Right atrium auricular region (tissue), 2 donors: ENCODE data around the gene CROCC2. TPM values are rescaled to one million over a fixed set of nuclear protein-coding genes. Genes with fewer than 3 reads are reported as not detected.

Experiments used
- DNase-seq: peaks from one replicate; pipeline ENCODE4 v3.0.0-alpha.2; 2019; ENCODE audit warnings: low spot score
- H3K27ac ChIP-seq, 2 donors: fragments of 200-600 bp; sonication (generic); 1 replicate in 1 of 2; 2 replicates in 1 of 2; pipeline ENCODE4 v1.5.1; 2016 to 2019
- H3K27me3 ChIP-seq, 2 donors: fragments of 200-600 bp; sonication (generic); one replicate each; pipeline versions ENCODE4 v1.5.1 to v1.6.0; 2017 to 2019
- H3K36me3 ChIP-seq: fragments of 200-600 bp; sonication (generic); one replicate; pipeline ENCODE4 v1.5.1; 2016
- H3K4me1 ChIP-seq, 2 donors: fragments of 200-600 bp; sonication (generic); one replicate each; pipeline versions ENCODE4 v1.5.1 to v1.6.0; 2017 to 2019
- H3K4me3 ChIP-seq, 2 donors: fragments of 200-600 bp; sonication (generic); 1 replicate in 1 of 2; 2 replicates in 1 of 2; pipeline ENCODE4 v1.5.1; 2017 to 2019; ENCODE audit warnings: mild to moderate bottlenecking in 1 of 2, moderate library complexity in 1 of 2
- H3K9me3 ChIP-seq, 2 donors: fragments of 200-600 bp; sonication (generic); one replicate each; pipeline ENCODE4 v1.5.1; 2019
- total RNA-seq, 2 donors: library from RNA; depleted of rRNA; stranded (reverse); fragments of >200 nt; gene quantifications; one replicate each; pipeline ENCODE4 v1.1.0, GENCODE V29; 2016
- TF ChIP-seq, protein P1 (sequence below), 2 donors: fragments of 200-600 bp; sonication (generic); IDR thresholded peaks; one replicate each; pipeline ENCODE4 v1.5.1; 2019; ENCODE audit warnings: antibody characterized with exemption in 2 of 2

CROCC2 gene
- total RNA-seq, 2 donors from 2014 or later: not detected

DNA sequence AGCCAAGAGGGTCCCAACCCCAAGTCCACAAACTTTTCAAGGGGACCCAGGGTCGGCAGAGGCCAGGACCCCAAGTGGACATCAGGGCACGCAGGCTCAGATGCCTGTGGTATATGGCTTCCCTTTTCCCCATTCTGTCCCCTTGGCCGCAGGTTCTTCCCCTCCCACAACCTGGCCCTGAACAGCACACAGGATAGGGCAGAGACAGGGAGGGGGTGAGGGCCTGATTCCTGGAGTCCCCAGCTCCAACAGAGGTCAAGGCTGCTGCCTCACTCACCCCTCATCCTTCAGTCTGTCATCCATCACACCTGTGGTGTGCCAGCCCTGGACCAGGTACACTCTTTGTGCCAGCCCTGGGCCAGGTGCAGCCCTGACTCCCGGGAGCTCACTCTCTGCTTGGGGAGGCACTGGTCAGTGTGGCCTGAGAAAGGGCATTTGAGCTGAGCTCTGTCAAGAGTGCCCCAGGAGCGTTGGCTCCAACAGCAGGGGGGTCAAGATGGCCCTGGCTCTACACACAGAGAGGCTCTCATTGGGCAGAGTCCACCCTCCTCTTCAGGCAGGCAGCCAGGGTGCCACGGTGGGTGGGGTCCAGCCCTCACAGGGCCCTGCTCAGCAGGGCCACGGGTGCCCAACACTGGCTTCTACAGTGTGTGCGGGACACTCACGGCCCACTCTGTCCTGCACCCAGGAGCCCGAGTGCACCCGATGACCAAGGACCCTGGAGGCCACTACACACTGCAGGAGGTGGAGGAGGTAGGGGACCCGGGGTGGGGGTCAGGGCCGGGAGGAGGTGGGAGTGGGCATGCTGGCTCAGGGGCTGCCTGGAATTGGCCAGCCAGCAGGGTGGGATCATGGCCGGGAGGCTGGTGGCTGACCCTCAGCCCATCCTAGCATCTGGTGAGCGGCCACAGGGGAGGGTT is 35.9 kb upstream of the CROCC2 start:
- TF ChIP-seq, protein P1, sequence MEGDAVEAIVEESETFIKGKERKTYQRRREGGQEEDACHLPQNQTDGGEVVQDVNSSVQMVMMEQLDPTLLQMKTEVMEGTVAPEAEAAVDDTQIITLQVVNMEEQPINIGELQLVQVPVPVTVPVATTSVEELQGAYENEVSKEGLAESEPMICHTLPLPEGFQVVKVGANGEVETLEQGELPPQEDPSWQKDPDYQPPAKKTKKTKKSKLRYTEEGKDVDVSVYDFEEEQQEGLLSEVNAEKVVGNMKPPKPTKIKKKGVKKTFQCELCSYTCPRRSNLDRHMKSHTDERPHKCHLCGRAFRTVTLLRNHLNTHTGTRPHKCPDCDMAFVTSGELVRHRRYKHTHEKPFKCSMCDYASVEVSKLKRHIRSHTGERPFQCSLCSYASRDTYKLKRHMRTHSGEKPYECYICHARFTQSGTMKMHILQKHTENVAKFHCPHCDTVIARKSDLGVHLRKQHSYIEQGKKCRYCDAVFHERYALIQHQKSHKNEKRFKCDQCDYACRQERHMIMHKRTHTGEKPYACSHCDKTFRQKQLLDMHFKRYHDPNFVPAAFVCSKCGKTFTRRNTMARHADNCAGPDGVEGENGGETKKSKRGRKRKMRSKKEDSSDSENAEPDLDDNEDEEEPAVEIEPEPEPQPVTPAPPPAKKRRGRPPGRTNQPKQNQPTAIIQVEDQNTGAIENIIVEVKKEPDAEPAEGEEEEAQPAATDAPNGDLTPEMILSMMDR (IDR thresholded peaks at IDR 0.05): no peak
- H3K27me3 ChIP-seq: no peaks in the 10 kb centered on the region
- H3K4me1 ChIP-seq: no peaks in the 10 kb centered on the region
- H3K36me3 ChIP-seq: no peaks in the 10 kb centered on the region
- no peak overlapping the region for H3K4me3 ChIP-seq
- no peak for DNase-seq
- no peaks in the 10 kb centered on the region for H3K9me3 ChIP-seq
- H3K27ac ChIP-seq: no peak overlapping the region

DNA sequence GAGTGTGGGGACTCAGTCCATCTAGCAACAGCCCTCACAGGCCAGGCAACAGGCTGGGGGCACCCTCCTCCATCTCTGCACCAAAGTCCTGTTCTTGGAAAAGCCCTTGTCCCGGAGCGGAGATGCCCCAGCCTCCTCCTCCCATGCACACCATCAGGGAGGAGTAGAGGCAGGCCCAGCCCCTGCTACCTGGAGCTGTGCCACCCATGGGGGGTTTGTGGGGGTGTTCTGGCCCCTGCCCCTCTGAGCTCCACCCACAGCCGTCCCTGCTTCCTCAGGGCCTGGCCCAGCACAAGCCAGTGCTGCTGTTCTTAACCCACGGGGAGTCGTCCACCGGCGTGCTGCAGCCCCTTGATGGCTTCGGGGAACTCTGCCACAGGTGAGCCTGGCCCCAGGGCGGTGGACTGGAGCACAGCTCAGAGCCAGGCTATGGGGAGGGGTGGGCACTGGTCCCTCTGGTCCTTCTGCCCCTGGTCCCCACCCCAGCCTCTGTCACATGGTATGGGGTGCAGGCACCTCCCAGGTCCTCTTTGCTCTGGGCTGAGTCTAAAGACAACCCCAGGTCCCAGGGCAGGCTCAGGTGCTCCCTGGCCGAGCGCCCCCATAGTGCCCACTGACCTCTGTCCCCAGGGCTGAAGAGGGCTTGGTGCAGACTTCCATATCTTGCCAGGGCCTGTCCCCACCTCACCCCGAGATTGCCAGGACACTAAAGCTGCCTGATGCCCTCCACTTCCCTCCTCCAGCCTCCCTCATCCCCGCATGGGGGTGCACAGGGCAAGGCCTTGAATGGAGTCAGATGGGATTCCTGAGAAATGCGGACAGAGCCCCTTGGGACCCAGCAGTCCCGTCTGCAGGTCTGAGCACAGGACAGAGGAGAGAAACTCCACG is 34.8 kb upstream of the CROCC2 start:
- H3K36me3 ChIP-seq: no peaks in the 10 kb centered on the region
- DNase-seq: no peak
- H3K27me3 ChIP-seq: no peaks in the 10 kb centered on the region
- TF ChIP-seq, protein P1 (IDR thresholded peaks at IDR 0.05): no peak
- no peak overlapping the region for H3K4me3 ChIP-seq
- H3K9me3 ChIP-seq: no peaks in the 10 kb centered on the region
- no peak overlapping the region for H3K27ac ChIP-seq
- no peaks in the 10 kb centered on the region for H3K4me1 ChIP-seq

DNA sequence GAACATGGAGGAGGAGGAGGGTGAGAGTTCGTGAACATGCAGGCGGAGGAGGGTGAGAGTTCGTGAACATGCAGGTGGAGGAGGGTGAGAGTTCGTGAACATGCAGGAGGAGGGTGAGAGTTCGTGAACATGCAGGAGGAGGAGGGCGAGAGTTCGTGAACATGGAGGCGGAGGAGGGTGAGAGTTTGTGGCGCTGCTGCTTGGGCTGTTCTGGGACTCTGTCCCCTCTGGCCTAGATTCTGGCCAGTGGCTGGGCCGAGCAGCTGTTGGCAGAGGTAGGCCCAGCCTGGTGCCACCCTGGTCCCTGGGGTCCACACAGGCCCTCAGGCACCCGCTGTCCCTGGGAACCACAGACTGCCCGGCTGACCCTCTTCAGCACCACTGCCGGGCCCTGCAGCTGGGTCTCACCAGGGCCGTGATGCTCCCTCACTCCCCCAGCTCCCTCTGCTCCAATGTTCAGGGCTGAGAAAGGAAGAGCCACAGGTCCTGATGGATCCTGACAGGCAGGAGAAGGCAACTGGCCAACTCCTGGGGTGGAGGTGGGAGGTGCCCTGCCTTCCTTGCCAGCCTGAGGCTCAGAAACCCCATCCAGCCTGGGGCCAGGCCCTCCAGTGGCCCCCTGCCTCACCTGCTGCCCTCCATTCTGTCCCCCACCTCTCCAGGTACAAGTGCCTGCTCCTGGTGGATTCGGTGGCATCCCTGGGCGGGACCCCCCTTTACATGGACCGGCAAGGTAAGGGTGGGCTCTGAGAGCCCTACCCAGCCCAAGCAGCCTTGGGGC is 33.6 kb upstream of the CROCC2 start:
- Histone ChIP-seq H3K9me3 (no peaks in the 10 kb centered on the region), H3K4me1 (no peaks in the 10 kb centered on the region), H3K4me3 (no peak overlapping the region), H3K36me3 (no peaks in the 10 kb centered on the region), H3K27ac (no peak overlapping the region), H3K27me3 (no peaks in the 10 kb centered on the region)
- TF ChIP-seq, protein P1 (IDR thresholded peaks at IDR 0.05): no peak
- no peak for DNase-seq

DNA sequence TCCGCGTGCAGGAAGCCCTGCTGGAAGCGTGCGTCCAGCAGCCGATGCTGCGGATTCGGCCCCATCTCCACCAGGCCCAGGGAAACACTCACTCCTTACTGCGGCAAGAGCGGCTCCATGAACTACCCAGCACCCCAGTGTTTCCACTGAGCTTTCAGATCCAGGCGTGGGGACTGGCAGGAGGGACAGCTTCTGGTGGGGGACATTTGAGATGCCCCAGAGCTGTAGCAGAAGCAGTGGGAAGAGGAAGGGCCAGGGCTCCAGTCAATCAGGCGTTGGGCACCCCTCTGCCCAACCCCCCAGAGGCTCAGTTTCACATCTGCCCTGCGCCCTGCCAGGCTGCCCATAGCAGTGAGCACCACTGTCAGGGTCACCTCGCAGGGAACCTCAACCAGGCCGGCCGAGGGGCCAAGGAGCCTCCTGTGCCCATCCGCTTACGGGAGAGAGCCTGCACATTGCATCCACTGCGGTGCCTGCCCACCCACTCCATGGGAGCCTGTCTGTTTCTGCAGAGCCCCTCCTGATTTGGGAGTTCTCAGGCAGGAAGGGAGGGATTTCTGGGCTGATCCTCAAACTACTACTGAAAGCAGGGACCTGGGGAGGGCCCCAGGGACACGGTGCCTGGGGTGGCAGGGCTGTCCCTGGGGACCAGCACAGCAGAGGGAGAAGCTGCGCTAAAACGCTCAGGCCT is 32.9 kb upstream of the CROCC2 start:
- H3K4me3 ChIP-seq: no peak overlapping the region
- no peaks in the 10 kb centered on the region for H3K27me3 ChIP-seq
- TF ChIP-seq, protein P1 (IDR thresholded peaks at IDR 0.05): no peak
- no peaks in the 10 kb centered on the region for H3K9me3 ChIP-seq
- no peak overlapping the region for H3K27ac ChIP-seq
- DNase-seq: no peak
- no peaks in the 10 kb centered on the region for H3K4me1 ChIP-seq
- H3K36me3 ChIP-seq: no peaks in the 10 kb centered on the region
